ENCODE results near the gene COL4A6. TPM values are rescaled to one million over a fixed set of nuclear protein-coding genes. Genes with fewer than 3 reads are reported as not detected.
"Not testable (repeated sequence)": the region's sequence is repeated elsewhere in the genome, so short reads cannot be mapped to it uniquely, and the experiment has no call there.

Gene COL4A6
- polyA plus RNA-seq, 4 donors = 0.43 to 2.5 TPM; not detected in 2

DNA sequence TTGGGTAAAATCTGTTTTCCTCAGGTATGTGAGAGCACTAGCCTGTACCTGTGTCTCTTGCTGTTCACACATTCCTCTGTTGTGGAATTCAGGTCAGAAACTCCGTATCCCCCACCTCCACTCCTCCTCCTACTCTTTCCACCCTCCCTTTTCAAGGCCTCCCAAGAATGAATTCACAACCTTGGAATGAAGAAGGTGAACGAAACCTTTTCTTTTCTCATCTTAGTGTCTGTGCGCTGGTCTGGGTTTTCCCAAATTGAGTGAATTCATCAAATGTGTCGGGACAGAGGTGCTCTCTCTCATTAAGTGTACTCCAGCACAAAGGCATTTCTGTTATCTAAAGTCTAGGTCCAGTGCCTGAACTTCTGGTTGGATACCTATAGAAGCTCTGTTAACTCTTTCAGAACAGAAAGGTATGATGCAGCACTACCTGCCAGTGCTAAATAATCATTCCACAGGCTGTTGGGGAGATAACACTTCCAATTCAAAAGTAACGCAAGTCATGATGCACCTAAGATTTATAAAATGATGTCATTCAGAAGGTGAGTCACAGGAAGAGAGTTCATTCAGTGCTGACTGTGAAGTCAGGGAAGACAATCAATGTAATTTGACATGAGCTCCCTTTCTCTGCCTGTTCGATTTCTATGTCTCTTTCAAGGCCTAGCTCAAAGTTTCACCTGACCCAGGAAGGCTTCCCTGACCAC is 41.9 kb downstream of the COL4A6 start:
- FAIRE-seq = no peak
- Histone ChIP-seq H3K4me1 (ENCODE audit: control insufficient read depth in 3 of 3, insufficient read depth in 2 of 3, low read depth in 1 of 3, low read length in 2 of 3) (no peaks in the 10 kb centered on the region), H3K27me3 (ENCODE audit: control insufficient read depth in 3 of 3, insufficient read depth in 3 of 3, low read length in 3 of 3) (no peaks in the 10 kb centered on the region), H3K36me3 (ENCODE audit: control insufficient read depth in 3 of 3, insufficient read depth in 2 of 3, low read depth in 1 of 3, low read length in 3 of 3) (no peaks in the 10 kb centered on the region), H3K4me3 (ENCODE audit: low read depth in 1 of 3, low read length in 3 of 3) (no peak overlapping the region), H3K9me3 (ENCODE audit: control insufficient read depth in 2 of 2, insufficient read depth in 1 of 2, low read depth in 1 of 2, low read length in 1 of 2) (peaks cover 0 to 5% of the 10 kb centered on the region in 2 donors), H3K27ac (ENCODE audit: low read depth in 1 of 3, low read length in 2 of 3) (no peak overlapping the region)
- no peak for DNase-seq
- 53 to 75% (median 54%) methylated on average over 6 of the region's 6 CpGs for WGBS, 3 donors

DNA sequence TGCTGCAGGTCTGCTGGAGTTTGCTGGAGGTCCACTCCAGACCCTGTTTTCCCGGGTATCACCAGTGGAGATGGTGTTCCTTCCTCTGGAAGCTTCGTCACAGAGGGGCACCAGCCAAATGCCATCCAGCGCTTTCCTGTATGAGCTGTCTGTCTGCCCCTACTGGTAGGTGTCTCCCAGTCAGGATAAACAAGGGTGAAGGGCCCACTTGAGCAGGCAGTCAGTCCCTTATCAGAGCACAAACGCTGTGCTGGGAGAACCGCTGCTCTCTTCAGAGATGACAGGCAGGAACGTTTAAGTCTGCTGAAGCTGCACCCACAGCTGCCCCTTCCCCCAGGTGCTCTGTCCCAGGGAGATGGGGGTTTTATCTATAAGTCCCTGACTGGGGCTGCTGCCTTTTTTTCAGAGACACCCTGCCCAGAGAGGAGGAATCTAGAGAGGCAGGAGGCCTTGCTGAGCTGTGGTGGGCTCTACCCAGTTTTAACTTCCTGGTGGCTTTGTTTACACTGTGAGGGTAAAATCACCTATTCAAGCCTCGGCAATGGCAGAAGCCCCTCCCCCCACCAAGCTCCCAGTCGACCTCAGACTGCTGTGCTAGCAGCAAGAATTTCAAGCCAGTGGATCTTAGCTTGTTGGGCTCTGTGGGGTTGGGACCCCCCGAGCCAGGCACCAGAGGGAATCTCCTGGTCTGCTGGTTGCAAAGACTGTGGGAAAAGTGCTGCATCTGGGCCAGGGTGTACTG is 47.1 kb downstream of the COL4A6 start:
- H3K4me3 ChIP-seq (ENCODE audit: low read depth in 1 of 3, low read length in 3 of 3); H3K4me1 ChIP-seq (ENCODE audit: control insufficient read depth in 3 of 3, insufficient read depth in 2 of 3, low read depth in 1 of 3, low read length in 2 of 3); H3K9me3 ChIP-seq (ENCODE audit: control insufficient read depth in 2 of 2, insufficient read depth in 1 of 2, low read depth in 1 of 2, low read length in 1 of 2); FAIRE-seq; DNase-seq; H3K27me3 ChIP-seq (ENCODE audit: control insufficient read depth in 3 of 3, insufficient read depth in 3 of 3, low read length in 3 of 3); H3K36me3 ChIP-seq (ENCODE audit: control insufficient read depth in 3 of 3, insufficient read depth in 2 of 3, low read depth in 1 of 3, low read length in 3 of 3); H3K27ac ChIP-seq (ENCODE audit: low read depth in 1 of 3, low read length in 2 of 3): not testable (repeated sequence)
- 58 to 68% (median 65%) methylated on average over 7 to 9 of the region's 9 CpGs for WGBS, 3 donors

DNA sequence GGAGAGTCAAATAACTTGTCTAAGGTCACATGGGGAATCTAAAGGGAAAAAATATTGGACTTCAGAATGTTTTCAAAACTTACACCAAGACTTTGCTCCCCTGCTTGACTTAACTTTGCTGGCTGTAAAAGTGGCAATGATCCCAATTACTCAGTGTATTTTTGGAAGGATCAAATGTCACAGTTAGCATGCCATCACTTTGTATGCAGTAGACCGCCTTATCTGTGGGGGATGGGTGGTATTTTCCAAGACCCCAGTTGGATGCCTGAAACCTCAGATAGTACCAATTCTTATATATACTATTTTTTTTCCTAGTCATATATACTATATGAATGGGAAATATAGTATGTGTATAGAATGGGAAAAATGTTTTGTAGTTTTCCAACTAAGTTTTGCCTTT is 53.4 kb downstream of the COL4A6 start:
- Histone ChIP-seq H3K4me3 (ENCODE audit: low read depth in 1 of 3, low read length in 3 of 3) (no peak overlapping the region), H3K27ac (ENCODE audit: low read depth in 1 of 3, low read length in 2 of 3) (no peak overlapping the region), H3K9me3 (ENCODE audit: control insufficient read depth in 2 of 2, insufficient read depth in 1 of 2, low read depth in 1 of 2, low read length in 1 of 2) (no peaks in the 10 kb centered on the region), H3K27me3 (ENCODE audit: control insufficient read depth in 3 of 3, insufficient read depth in 3 of 3, low read length in 3 of 3) (no peaks in the 10 kb centered on the region), H3K36me3 (ENCODE audit: control insufficient read depth in 3 of 3, insufficient read depth in 2 of 3, low read depth in 1 of 3, low read length in 3 of 3) (no peaks in the 10 kb centered on the region), H3K4me1 (ENCODE audit: control insufficient read depth in 3 of 3, insufficient read depth in 2 of 3, low read depth in 1 of 3, low read length in 2 of 3) (no peaks in the 10 kb centered on the region)
- 45 to 83% (median 83%) methylated on average over 1 of the region's 1 CpG for WGBS, 3 donors
- DNase-seq (no peak), FAIRE-seq (no peak)

DNA sequence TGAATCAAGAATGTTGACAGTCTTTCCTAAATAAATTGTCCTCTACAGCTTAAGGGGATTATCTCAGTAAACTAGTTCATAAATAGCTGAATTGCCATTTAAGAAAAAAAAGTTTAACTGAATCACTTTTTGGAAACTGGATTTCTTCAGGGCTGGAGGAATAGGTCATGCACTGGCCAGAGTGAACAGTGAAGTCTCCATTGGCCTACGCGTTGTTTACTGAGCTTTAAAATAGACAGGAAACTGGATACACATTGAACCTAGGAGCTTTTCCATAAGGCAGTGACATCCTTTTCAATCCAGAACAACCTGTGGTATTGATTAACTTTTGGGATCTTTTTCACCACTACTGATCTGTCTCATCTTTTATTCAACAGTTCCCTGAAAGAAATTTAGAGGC is 58.0 kb downstream of the COL4A6 start:
- H3K4me1 ChIP-seq (ENCODE audit: control insufficient read depth in 3 of 3, insufficient read depth in 2 of 3, low read depth in 1 of 3, low read length in 2 of 3) = no peaks in the 10 kb centered on the region
- WGBS, 3 donors = 60 to 90% (median 86%) methylated on average over 2 of the region's 2 CpGs
- H3K36me3 ChIP-seq (ENCODE audit: control insufficient read depth in 3 of 3, insufficient read depth in 2 of 3, low read depth in 1 of 3, low read length in 3 of 3) = no peaks in the 10 kb centered on the region
- no peak overlapping the region for H3K4me3 ChIP-seq (ENCODE audit: low read depth in 1 of 3, low read length in 3 of 3)
- DNase-seq = no peak
- H3K27ac ChIP-seq (ENCODE audit: low read depth in 1 of 3, low read length in 2 of 3) = no peak overlapping the region
- no peaks in the 10 kb centered on the region for H3K27me3 ChIP-seq (ENCODE audit: control insufficient read depth in 3 of 3, insufficient read depth in 3 of 3, low read length in 3 of 3)
- no peaks in the 10 kb centered on the region for H3K9me3 ChIP-seq (ENCODE audit: control insufficient read depth in 2 of 2, insufficient read depth in 1 of 2, low read depth in 1 of 2, low read length in 1 of 2)
- no peak for FAIRE-seq

DNA sequence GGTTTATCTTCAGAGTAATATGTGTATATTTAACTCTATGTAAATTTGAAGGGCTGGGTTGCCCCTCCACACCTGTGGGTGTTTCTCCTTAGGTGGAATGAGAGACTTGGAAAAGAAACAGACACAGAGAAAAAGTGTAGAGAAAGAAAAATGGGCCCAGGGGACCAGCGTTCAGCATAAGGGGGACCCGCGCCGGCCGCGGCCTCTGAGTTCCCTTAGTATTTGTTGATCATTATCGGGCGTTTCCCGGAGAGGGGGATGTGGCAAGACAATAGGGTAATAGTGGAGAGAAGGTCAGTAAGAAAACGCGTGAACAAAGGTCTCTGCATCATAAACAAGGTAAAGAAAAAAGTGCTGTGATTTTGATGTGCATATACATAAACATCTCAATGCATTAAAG is 61.4 kb downstream of the COL4A6 start:
- H3K4me1 ChIP-seq (ENCODE audit: control insufficient read depth in 3 of 3, insufficient read depth in 2 of 3, low read depth in 1 of 3, low read length in 2 of 3); H3K36me3 ChIP-seq (ENCODE audit: control insufficient read depth in 3 of 3, insufficient read depth in 2 of 3, low read depth in 1 of 3, low read length in 3 of 3); FAIRE-seq; H3K27me3 ChIP-seq (ENCODE audit: control insufficient read depth in 3 of 3, insufficient read depth in 3 of 3, low read length in 3 of 3); H3K4me3 ChIP-seq (ENCODE audit: low read depth in 1 of 3, low read length in 3 of 3); H3K27ac ChIP-seq (ENCODE audit: low read depth in 1 of 3, low read length in 2 of 3); DNase-seq; H3K9me3 ChIP-seq (ENCODE audit: control insufficient read depth in 2 of 2, insufficient read depth in 1 of 2, low read depth in 1 of 2, low read length in 1 of 2): not testable (repeated sequence)
- 12 to 35% (median 31%) methylated on average over 11 of the region's 11 CpGs for WGBS, 3 donors

DNA sequence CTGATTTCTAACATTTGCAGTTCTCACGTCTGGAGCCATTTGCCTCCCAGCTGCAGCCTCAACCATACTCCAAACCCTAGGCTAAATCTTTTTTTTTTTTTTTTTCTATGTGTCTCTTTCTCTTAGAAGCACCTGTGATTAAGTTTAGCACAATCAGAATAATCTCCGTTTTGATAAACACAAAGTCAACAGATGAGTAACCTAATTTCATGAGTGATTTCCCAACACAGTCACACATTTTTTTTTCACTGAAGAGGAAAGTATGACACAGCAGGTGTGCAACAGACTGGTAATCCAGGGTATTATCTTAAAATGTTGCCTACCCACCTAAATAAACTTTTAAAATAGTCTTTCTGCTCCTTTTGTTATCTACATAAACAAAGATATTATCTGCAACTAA is 62.6 kb downstream of the COL4A6 start:
- not testable (repeated sequence) for H3K4me3 ChIP-seq (ENCODE audit: low read depth in 1 of 3, low read length in 3 of 3); FAIRE-seq; DNase-seq; H3K27ac ChIP-seq (ENCODE audit: low read depth in 1 of 3, low read length in 2 of 3); H3K4me1 ChIP-seq (ENCODE audit: control insufficient read depth in 3 of 3, insufficient read depth in 2 of 3, low read depth in 1 of 3, low read length in 2 of 3); H3K27me3 ChIP-seq (ENCODE audit: control insufficient read depth in 3 of 3, insufficient read depth in 3 of 3, low read length in 3 of 3); H3K9me3 ChIP-seq (ENCODE audit: control insufficient read depth in 2 of 2, insufficient read depth in 1 of 2, low read depth in 1 of 2, low read length in 1 of 2); H3K36me3 ChIP-seq (ENCODE audit: control insufficient read depth in 3 of 3, insufficient read depth in 2 of 3, low read depth in 1 of 3, low read length in 3 of 3)
- WGBS, 3 donors = 19 to 56% (median 20%) methylated on average over 2 of the region's 2 CpGs

DNA sequence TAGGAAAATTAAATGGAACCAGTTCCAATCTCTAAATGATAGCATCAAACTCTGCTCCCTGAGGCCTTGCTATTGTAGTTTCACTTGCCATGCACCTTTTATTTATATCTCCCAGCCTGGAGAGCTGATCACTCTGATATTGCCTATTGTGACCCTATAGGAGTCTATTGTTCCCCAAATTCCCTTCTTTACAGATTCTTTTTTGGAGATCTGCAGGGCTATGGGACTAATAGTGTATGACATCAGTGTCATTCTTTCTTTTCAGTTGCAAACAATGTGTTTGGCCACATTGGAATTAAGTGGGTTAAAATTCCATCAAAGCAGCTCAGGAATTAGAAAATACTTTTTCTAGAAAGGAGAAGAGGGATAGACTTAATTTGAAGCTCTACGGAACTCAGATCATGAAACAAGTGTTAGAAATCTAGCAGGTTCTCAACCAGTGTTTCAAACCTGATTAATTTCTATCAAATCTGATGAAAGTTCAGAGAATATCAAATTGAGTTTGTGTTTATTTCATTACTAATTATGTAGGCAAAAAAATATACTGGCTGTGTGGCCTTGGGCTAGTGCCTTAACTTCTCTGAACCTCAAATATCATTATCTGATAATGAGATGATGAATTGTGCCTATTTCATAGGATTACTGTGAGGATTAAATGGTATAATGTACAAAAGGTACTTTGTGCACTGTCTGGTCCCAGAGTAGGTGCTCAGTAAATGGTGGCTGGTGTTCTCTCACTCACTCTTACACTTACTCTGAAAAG is 71.4 kb downstream of the COL4A6 start:
- Histone ChIP-seq H3K9me3 (ENCODE audit: control insufficient read depth in 2 of 2, insufficient read depth in 1 of 2, low read depth in 1 of 2, low read length in 1 of 2) (no peaks in the 10 kb centered on the region), H3K4me1 (ENCODE audit: control insufficient read depth in 3 of 3, insufficient read depth in 2 of 3, low read depth in 1 of 3, low read length in 2 of 3) (peaks cover 0 to 4% (median 0%) of the 10 kb centered on the region in 3 donors), H3K36me3 (ENCODE audit: control insufficient read depth in 3 of 3, insufficient read depth in 2 of 3, low read depth in 1 of 3, low read length in 3 of 3) (no peaks in the 10 kb centered on the region), H3K27ac (ENCODE audit: low read depth in 1 of 3, low read length in 2 of 3) (no peak overlapping the region), H3K4me3 (ENCODE audit: low read depth in 1 of 3, low read length in 3 of 3) (no peak overlapping the region), H3K27me3 (ENCODE audit: control insufficient read depth in 3 of 3, insufficient read depth in 3 of 3, low read length in 3 of 3) (no peaks in the 10 kb centered on the region)
- DNase-seq (no peak), FAIRE-seq (no peak)
- WGBS, 3 donors = 89 to 97% (median 91%) methylated on average over 1 of the region's 1 CpG

DNA sequence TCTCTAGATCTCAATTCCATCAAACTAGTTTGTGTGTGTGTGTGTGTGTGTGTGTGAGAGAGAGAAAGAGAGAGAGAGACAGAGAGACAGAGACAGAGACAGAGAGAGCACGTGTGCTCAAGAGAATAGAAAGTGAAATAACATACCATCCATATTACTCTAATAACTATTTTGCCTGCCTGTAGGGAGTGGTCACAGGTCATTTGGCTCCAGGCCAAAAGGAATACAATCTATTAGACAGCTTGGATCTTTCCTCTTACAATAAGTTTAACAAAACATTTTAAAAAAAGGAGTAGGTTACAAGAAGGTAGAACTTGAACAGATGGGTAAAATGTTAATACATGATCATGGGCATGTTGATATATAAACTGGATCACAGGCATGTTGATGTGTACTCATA is 76.2 kb downstream of the COL4A6 start:
- peak; percentile 60 to 68 for DNase-seq
- 0 to 26% (median 13%) methylated on average over 1 of the region's 1 CpG for WGBS, 3 donors

More for the DNA sequence above, 76.2 kb downstream of the COL4A6 start:
- no peaks in the 10 kb centered on the region for H3K36me3 ChIP-seq (ENCODE audit: control insufficient read depth in 3 of 3, insufficient read depth in 2 of 3, low read depth in 1 of 3, low read length in 3 of 3)
- H3K27ac ChIP-seq (ENCODE audit: low read depth in 1 of 3, low read length in 2 of 3) = no peak overlapping the region
- peaks cover 0 to 2% (median 0%) of the 10 kb centered on the region in 3 donors for H3K27me3 ChIP-seq (ENCODE audit: control insufficient read depth in 3 of 3, insufficient read depth in 3 of 3, low read length in 3 of 3)
- no peak overlapping the region for H3K4me3 ChIP-seq (ENCODE audit: low read depth in 1 of 3, low read length in 3 of 3)
- FAIRE-seq = no peak
- H3K9me3 ChIP-seq (ENCODE audit: control insufficient read depth in 2 of 2, insufficient read depth in 1 of 2, low read depth in 1 of 2, low read length in 1 of 2) = no peaks in the 10 kb centered on the region
- peaks cover 0 to 5% (median 0%) of the 10 kb centered on the region in 3 donors for H3K4me1 ChIP-seq (ENCODE audit: control insufficient read depth in 3 of 3, insufficient read depth in 2 of 3, low read depth in 1 of 3, low read length in 2 of 3)
